Measurements from ENCODE around the gene EGFLAM.
"Not testable (repeated sequence)": the region's sequence is repeated elsewhere in the genome, so short reads cannot be mapped to it uniquely, and the experiment has no call there.

EGFLAM gene

DNA sequence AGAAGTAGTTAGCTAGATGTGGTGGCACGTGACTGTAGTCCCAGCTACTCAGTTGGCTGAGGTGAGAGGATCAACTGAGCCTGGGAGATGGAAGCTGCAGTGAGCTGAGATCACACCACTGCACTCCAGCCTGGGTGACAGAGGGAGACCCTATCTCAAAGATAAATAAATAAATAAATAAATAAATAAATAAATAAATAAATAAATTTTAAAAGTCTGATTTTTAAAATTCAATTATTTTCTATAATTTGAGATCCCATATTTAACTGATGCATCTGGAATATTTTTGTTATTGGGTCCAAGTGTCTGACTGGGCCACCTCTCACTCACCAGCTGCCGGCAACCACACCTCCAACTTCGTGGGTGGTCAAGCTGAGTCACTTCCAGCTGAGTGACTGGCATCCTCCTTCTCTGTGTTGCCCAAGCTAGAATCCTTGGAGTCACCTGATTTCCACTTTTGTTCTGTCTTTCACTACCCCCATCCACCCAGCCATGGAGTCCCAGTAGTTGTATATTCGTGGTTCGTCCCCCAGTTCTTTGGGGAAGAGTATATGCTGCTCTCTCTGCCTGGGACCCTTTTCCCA, 70.9 kb downstream of the EGFLAM start:
- TF ChIP-seq, protein P1, sequence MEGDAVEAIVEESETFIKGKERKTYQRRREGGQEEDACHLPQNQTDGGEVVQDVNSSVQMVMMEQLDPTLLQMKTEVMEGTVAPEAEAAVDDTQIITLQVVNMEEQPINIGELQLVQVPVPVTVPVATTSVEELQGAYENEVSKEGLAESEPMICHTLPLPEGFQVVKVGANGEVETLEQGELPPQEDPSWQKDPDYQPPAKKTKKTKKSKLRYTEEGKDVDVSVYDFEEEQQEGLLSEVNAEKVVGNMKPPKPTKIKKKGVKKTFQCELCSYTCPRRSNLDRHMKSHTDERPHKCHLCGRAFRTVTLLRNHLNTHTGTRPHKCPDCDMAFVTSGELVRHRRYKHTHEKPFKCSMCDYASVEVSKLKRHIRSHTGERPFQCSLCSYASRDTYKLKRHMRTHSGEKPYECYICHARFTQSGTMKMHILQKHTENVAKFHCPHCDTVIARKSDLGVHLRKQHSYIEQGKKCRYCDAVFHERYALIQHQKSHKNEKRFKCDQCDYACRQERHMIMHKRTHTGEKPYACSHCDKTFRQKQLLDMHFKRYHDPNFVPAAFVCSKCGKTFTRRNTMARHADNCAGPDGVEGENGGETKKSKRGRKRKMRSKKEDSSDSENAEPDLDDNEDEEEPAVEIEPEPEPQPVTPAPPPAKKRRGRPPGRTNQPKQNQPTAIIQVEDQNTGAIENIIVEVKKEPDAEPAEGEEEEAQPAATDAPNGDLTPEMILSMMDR (IDR thresholded peaks at IDR 0.05; ENCODE audit: low read depth, low read length), result no peak
- Histone ChIP-seq H3K9me3 (ENCODE audit: severe bottlenecking) (no peaks in the 10 kb centered on the region), H3K27me3 (ENCODE audit: insufficient read depth, low read depth, severe bottlenecking) (no peaks in the 10 kb centered on the region), H3K27ac (peak overlapping the region; percentile 87), H3K36me3 (no peaks in the 10 kb centered on the region; the same call in 1 of the 2 replicates), H3K4me3 (ENCODE audit: low read depth, low read length) (no peak overlapping the region)
- peak; percentile 72 for DNase-seq

DNA sequence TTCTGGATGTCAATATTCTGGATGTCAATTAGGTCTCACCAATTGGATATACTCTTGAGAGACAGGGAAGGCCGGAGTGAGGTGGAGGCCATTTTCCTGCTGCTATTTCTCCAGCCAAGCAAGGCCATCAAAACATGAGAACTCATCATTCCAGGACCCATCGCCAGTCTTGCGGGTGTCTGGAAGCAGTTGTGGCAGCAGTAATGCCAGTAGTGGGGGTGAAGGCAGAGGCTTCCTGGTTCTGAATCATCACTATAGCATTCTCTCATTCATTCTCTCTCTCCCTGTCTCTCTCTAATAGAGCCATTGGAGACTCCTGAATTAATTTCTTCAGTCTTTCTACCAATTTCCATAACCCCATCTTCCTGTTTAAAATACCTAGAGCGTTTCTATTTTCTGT, 71.8 kb downstream of the EGFLAM start:
- Histone ChIP-seq H3K36me3 (no peaks in the 10 kb centered on the region; the same call in 1 of the 2 replicates), H3K27me3 (ENCODE audit: insufficient read depth, low read depth, severe bottlenecking) (no peaks in the 10 kb centered on the region), H3K9me3 (ENCODE audit: severe bottlenecking) (no peaks in the 10 kb centered on the region), H3K27ac (no peak overlapping the region), H3K4me3 (ENCODE audit: low read depth, low read length) (no peak overlapping the region)
- DNase-seq, result no peak
- TF ChIP-seq, protein P1 (IDR thresholded peaks at IDR 0.05; ENCODE audit: low read depth, low read length), result no peak

DNA sequence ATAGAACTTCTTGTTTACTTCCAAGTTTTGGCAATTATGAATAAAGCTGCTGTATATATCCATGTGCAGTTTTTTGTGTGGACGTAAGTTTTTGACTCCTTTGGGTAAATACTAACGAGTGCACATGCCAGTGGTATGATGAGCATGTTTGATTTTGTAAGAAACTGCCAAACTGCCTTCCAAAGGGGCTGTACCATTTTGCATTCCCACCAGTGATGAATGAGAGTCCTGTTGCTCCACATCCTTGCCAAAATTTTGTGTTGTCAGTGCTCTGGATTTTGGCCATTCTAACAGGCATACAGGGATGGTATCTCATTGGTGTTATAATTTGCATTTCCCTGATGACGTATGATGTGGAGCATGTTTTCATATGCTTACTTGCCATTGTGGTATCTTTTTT, 73.5 kb downstream of the EGFLAM start:
- Histone ChIP-seq H3K9me3 (ENCODE audit: severe bottlenecking) (no peaks in the 10 kb centered on the region), H3K36me3 (peaks cover 4% of the 10 kb centered on the region; the same call in 1 of the 2 replicates), H3K4me3 (ENCODE audit: low read depth, low read length) (no peak overlapping the region), H3K27ac (no peak overlapping the region), H3K27me3 (ENCODE audit: insufficient read depth, low read depth, severe bottlenecking) (no peaks in the 10 kb centered on the region)
- TF ChIP-seq, protein P1 (IDR thresholded peaks at IDR 0.05; ENCODE audit: low read depth, low read length), result no peak
- no peak for DNase-seq

DNA sequence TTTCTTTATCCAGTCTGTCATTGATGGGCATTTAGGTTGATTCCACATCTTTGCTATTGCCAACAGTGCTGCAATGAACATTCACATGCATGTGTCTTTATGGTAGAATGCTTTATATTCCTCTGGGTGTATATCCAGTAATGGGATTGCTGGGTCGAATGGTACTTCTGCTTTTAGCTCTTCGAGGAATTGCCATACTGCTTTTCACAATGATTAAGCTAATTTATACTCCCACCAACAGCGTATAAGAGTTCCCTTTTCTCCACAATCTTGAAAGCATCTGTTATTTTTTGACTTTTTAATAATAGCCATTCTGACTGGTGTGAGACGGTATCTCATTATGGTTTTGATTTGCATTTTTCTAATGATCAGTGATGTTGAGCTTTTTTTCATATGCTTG, 74.8 kb downstream of the EGFLAM start:
- not testable (repeated sequence) for H3K36me3 ChIP-seq; H3K27me3 ChIP-seq (ENCODE audit: insufficient read depth, low read depth, severe bottlenecking); DNase-seq; H3K27ac ChIP-seq; H3K4me3 ChIP-seq (ENCODE audit: low read depth, low read length); H3K9me3 ChIP-seq (ENCODE audit: severe bottlenecking)

DNA sequence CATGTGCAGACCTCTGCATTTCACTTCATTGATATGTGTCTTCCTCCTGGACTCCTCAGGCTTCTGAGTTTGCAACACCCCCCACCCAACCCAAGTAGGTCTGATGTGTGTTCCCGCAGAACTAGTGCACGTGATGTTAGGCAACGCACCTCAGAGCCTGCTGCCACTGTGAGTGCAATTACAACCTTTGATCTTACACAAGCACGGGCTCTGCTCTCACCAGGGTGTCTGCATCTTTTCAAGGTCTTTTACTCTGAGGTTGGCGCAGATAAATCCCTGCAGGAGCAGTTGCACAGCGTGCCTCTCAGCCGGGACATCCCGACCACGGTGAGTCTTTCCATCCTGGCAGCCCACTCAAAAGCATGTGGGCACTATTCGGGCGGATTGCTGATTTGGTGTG, 80.1 kb downstream of the EGFLAM start:
- Histone ChIP-seq H3K9me3 (ENCODE audit: severe bottlenecking) (no peaks in the 10 kb centered on the region), H3K27me3 (ENCODE audit: insufficient read depth, low read depth, severe bottlenecking) (no peaks in the 10 kb centered on the region), H3K27ac (no peak overlapping the region), H3K4me3 (ENCODE audit: low read depth, low read length) (no peak overlapping the region), H3K36me3 (peaks cover 32% of the 10 kb centered on the region)
- no peak for DNase-seq
- TF ChIP-seq, protein P1 (IDR thresholded peaks at IDR 0.05; ENCODE audit: low read depth, low read length), result no peak

DNA sequence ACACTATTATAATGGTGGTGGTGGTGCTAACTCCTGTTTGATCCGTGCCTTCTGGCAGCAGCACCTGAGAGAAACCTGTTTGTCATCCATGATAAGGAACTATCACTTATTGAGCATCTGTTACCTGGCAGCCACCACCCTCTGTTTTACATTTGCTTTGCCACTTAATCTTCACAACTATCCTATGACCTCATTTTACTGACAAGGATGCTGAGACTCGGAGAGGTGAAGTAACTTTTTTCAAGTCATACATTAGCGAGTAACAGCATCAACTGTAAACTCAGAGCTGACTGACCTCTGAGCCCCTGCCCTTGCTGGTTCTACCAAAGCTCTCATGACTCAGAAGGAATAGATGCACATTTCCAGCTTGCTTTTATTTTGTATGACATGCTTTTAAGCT, 81.1 kb downstream of the EGFLAM start:
- Histone ChIP-seq H3K27me3 (ENCODE audit: insufficient read depth, low read depth, severe bottlenecking) (no peaks in the 10 kb centered on the region), H3K36me3 (peaks cover 38% of the 10 kb centered on the region), H3K9me3 (ENCODE audit: severe bottlenecking) (no peaks in the 10 kb centered on the region), H3K4me3 (ENCODE audit: low read depth, low read length) (no peak overlapping the region), H3K27ac (no peak overlapping the region)
- TF ChIP-seq, protein P1 (IDR thresholded peaks at IDR 0.05; ENCODE audit: low read depth, low read length), result no peak
- no peak for DNase-seq
